HCT116 (cell line): ENCODE results near the gene CENPF. TPM values are rescaled to one million over a fixed set of nuclear protein-coding genes. Genes with fewer than 3 reads are reported as not detected.

Source experiments
- ATAC-seq: fragments of 200-7000 bp; cut with Tn5 transposase; 2 replicates; pipeline ENCODE4 v1.9.1; 2020; ENCODE audit warnings: mild to moderate bottlenecking, moderate library complexity
- BruUV-seq: library from RNA; stranded (reverse); fragments of 400-500 nt; replicated peaks from 2 replicates; lab custom pipeline; 2021; lab: Mats Ljungman, UMichigan
- CTCF ChIA-PET: fragments of 300-600 bp; sonication (Branson Sonifier 250); formaldehyde crosslinking; loops from one replicate; lab custom pipeline; 2021; ENCODE audit warnings: antibody characterized with exemption; lab: Charles Lee
- POLR2A ChIA-PET: fragments of 300-600, 350-600 bp; sonication (Branson Sonifier 250); formaldehyde crosslinking; loops from one replicate; lab custom pipeline; 2021; ENCODE audit warnings: antibody characterized with exemption; lab: Charles Lee
- RAD21 ChIA-PET, 2 experiments: fragments of 300-600 bp; sonication (Branson Sonifier 250); formaldehyde crosslinking; loops; one replicate each; lab custom pipeline; 2023; ENCODE audit warnings: low total read pairs in 2 of 2; ENCODE audit not compliant: uncharacterized antibody in 2 of 2, unreplicated experiment in 2 of 2, low non-redundant PET in 1 of 2; lab: Charles Lee
- DNase-seq: peaks from one replicate; pipeline ENCODE4 v3.0.0-alpha.2; 2010; ENCODE audit warnings: low read depth, low spot score
- H2AFZ ChIP-seq: fragments of 200-600 bp; shearing (Covaris generic), sonication (generic); 2 replicates; pipeline ENCODE4 v1.6.1; 2017; ENCODE audit warnings: low read depth, mixed run types, mixed read lengths, antibody characterized with exemption, low read length; ENCODE audit not compliant: poor library complexity, severe bottlenecking
- H3K27ac ChIP-seq: 2 replicates; pipeline ENCODE4 v1.5.1; 2012; ENCODE audit warnings: low read depth, low read length
- H3K27me3 ChIP-seq: fragments of 200-600 bp; sonication (generic); 2 replicates; pipeline ENCODE4 v1.6.1; 2016; ENCODE audit warnings: mixed run types, low read length, mixed read lengths; ENCODE audit not compliant: insufficient read depth
- H3K36me3 ChIP-seq, 2 experiments: fragments of 200-500 bp in 1 of 2; fragments of 200-600 bp in 1 of 2; sonication (Bioruptor generic) in 1 of 2; sonication (generic) in 1 of 2; 2 replicates each; pipeline versions ENCODE4 v1.5.1 to v1.6.1; 2014 to 2016; ENCODE audit warnings: low read length in 2 of 2, inconsistent platforms in 1 of 2, mixed read lengths in 1 of 2, mixed run types in 1 of 2; ENCODE audit not compliant: insufficient read depth in 2 of 2, control insufficient read depth in 1 of 2
- H3K4me1 ChIP-seq, 2 experiments: fragments of 200-600 bp in 1 of 2; sonication (generic) in 1 of 2; 2 replicates each; pipeline versions ENCODE4 v1.5.1 to v1.6.1; 2012 to 2017; ENCODE audit warnings: low read length in 2 of 2, inconsistent platforms in 1 of 2, mild to moderate bottlenecking in 1 of 2, mixed read lengths in 1 of 2, mixed run types in 1 of 2, moderate library complexity in 1 of 2; ENCODE audit not compliant: insufficient read depth in 2 of 2, control insufficient read depth in 1 of 2
- H3K4me2 ChIP-seq: fragments of 200-600 bp; sonication (generic); 2 replicates; pipeline ENCODE4 v1.6.1; 2017; ENCODE audit warnings: mixed run types, low read length, mixed read lengths
- H3K4me3 ChIP-seq, 2 experiments: fragments of 200-600 bp in 1 of 2; sonication (generic) in 1 of 2; replicated peaks in 1 of 2; 2 replicates each; pipeline ENCODE4 v1.5.1; 2011 to 2016; ENCODE audit warnings: low read length in 2 of 2, control low read depth in 1 of 2, low read depth in 1 of 2, mild to moderate bottlenecking in 1 of 2, mixed read lengths in 1 of 2, mixed run types in 1 of 2
- H3K79me2 ChIP-seq: fragments of 200-600 bp; sonication (generic); 2 replicates; pipeline ENCODE4 v1.6.1; 2017; ENCODE audit warnings: mild to moderate bottlenecking, mixed run types, low read length, moderate library complexity, mixed read lengths; ENCODE audit not compliant: insufficient read depth
- H3K9ac ChIP-seq: fragments of 200-600 bp; sonication (generic); 2 replicates; pipeline ENCODE4 v1.6.1; 2016; ENCODE audit warnings: low read length, mixed read lengths
- H3K9me2 ChIP-seq: fragments of 200-600 bp; sonication (generic), shearing (Covaris generic); 2 replicates; pipeline ENCODE4 v1.6.1; 2017; ENCODE audit warnings: mixed run types, mild to moderate bottlenecking, moderate library complexity; ENCODE audit not compliant: insufficient read depth
- H3K9me3 ChIP-seq, 2 experiments: fragments of 200-500 bp in 1 of 2; fragments of 200-600 bp in 1 of 2; sonication (Bioruptor generic) in 1 of 2; sonication (generic) in 1 of 2; 2 replicates each; pipeline ENCODE4 v1.6.1; 2014 to 2017; ENCODE audit warnings: low read length in 2 of 2, mixed read lengths in 2 of 2, inconsistent platforms in 1 of 2, low read depth in 1 of 2, mild to moderate bottlenecking in 1 of 2, mixed run types in 1 of 2, moderate library complexity in 1 of 2; ENCODE audit not compliant: control insufficient read depth in 1 of 2, insufficient read depth in 1 of 2
- H4K20me1 ChIP-seq: fragments of 200-600 bp; sonication (generic), shearing (Covaris generic); 2 replicates; pipeline ENCODE4 v1.6.1; 2017; ENCODE audit warnings: mixed run types, mild to moderate bottlenecking, moderate library complexity; ENCODE audit not compliant: insufficient read depth
- CEBPB ChIP-seq: IDR thresholded peaks from 2 replicates; pipeline ENCODE4 v1.6.1; 2012; ENCODE audit warnings: low read depth
- ELF1 ChIP-seq: IDR thresholded peaks from 2 replicates; pipeline ENCODE4 v1.6.1; 2012; ENCODE audit warnings: low read depth, borderline replicate concordance
- EZH2 ChIP-seq: fragments of 200-600 bp; sonication (generic); IDR thresholded peaks from 2 replicates; pipeline ENCODE4 v1.6.1; 2017; ENCODE audit warnings: antibody characterized with exemption, mixed run types
- EZH2phosphoT487 ChIP-seq: fragments of 200-600 bp; IDR thresholded peaks from 2 replicates; pipeline ENCODE4 v1.6.1; 2018; ENCODE audit warnings: antibody characterized with exemption, borderline replicate concordance
- FOSL1 ChIP-seq: IDR thresholded peaks from 2 replicates; pipeline ENCODE4 v1.6.1; 2012; ENCODE audit warnings: low read depth
- POLR2A ChIP-seq: IDR thresholded peaks from 2 replicates; pipeline ENCODE4 v1.7.0; 2011; ENCODE audit warnings: borderline replicate concordance; ENCODE audit not compliant: insufficient read depth, insufficient read length; ENCODE audit errors: extremely low read depth
- POLR2AphosphoS5 ChIP-seq: IDR thresholded peaks from 2 replicates; pipeline ENCODE4 v1.6.1; 2011; ENCODE audit warnings: mild to moderate bottlenecking, low read depth, low read length, moderate library complexity
- RAD21 ChIP-seq: IDR thresholded peaks from 2 replicates; pipeline ENCODE4 v1.6.1; 2012; ENCODE audit warnings: low read depth, mild to moderate bottlenecking
- SIN3A ChIP-seq: IDR thresholded peaks from 2 replicates; pipeline ENCODE4 v1.6.1; 2012; ENCODE audit warnings: low read depth
- SRF ChIP-seq: IDR thresholded peaks from 2 replicates; pipeline ENCODE4 v1.6.1; 2012; ENCODE audit warnings: low read depth
- TCF7L2 ChIP-seq: IDR thresholded peaks from 2 replicates; pipeline ENCODE4 v1.7.0; 2011; ENCODE audit warnings: borderline replicate concordance, inconsistent platforms; ENCODE audit not compliant: insufficient read depth, insufficient read length; ENCODE audit errors: extremely low read depth
- intact Hi-C: fragments of 100-400 bp; cut with micrococcal nuclease; formaldehyde crosslinking; loops from 2 replicates; pipeline ENCODE4 v1.10.0; 2022
- total RNA-seq: library from RNA; stranded (reverse); gene quantifications from one replicate; pipeline ENCODE4 v1.2.1, GENCODE V29; 2021; ENCODE audit not compliant: unreplicated experiment
- TF ChIP-seq, protein P1 (sequence below): IDR thresholded peaks from 2 replicates; pipeline ENCODE4 v1.6.1; 2012; ENCODE audit warnings: low read depth
- TF ChIP-seq, protein P2 (sequence below): IDR thresholded peaks from 2 replicates; pipeline ENCODE4 v1.6.1; 2012
- TF ChIP-seq, protein P3 (sequence below): IDR thresholded peaks from 2 replicates; pipeline ENCODE4 v1.6.1; 2011; ENCODE audit warnings: mild to moderate bottlenecking, low read length, moderate library complexity; ENCODE audit not compliant: insufficient replicate concordance; ENCODE audit errors: extremely low read depth

CENPF gene
- total RNA-seq, 1 experiment from 2014 or later: 120 TPM

DNA sequence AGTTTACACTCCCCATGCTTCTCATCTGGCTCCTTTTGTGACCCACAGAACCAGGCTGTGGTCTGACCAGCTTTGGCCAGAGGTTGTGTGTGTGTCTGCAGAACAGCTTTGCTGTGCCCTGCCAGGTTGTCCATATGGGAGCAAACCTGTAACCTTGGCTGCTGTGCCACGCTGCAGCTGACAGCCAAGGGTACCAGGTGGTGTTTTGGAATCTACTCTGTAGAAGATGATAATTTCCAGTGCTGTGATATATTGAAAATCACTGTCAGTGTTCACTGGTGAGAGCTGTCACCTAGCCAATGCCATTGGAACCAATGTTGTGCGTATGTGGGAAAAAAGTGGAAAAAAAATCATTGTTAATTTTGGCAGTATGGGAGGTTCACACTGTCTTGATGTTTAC lies 18.2 kb downstream of the CENPF start:
- no peak overlapping the region for H2AFZ ChIP-seq
- peaks cover 8 to 11% of the 10 kb centered on the region in 2 experiments; a peak in 2 of 4 replicates for H3K4me1 ChIP-seq
- CTCF ChIA-PET: interaction anchor here (3.0 kb wide), 1 partner anchor 289 kb away, joined by 9 read pairs; no protein-coding TSS in a partner anchor
- H3K9ac ChIP-seq: no peak overlapping the region
- peaks cover 40% of the 10 kb centered on the region for H3K79me2 ChIP-seq
- peaks cover 47 to 58% of the 10 kb centered on the region in 2 experiments for H3K36me3 ChIP-seq
- RAD21 ChIA-PET: no interaction called here
- H4K20me1 ChIP-seq: peaks cover 8% of the 10 kb centered on the region; the same call in 1 of the 2 replicates
- no peak overlapping the region for H3K4me2 ChIP-seq
- POLR2A ChIA-PET: no interaction called here
- ATAC-seq (no peak), DNase-seq (no peak)
- BruUV-seq: no TSS peak
- no peaks in the 10 kb centered on the region for H3K9me3 ChIP-seq
- TF ChIP-seq EZH2phosphoT487 (no peak), SIN3A (no peak), RAD21 (no peak), TCF7L2 (no peak), CEBPB (no peak), POLR2A (no peak), ELF1 (no peak), FOSL1 (no peak), POLR2AphosphoS5 (no peak), SRF (no peak), EZH2 (no peak)
- TF ChIP-seq, protein P1, sequence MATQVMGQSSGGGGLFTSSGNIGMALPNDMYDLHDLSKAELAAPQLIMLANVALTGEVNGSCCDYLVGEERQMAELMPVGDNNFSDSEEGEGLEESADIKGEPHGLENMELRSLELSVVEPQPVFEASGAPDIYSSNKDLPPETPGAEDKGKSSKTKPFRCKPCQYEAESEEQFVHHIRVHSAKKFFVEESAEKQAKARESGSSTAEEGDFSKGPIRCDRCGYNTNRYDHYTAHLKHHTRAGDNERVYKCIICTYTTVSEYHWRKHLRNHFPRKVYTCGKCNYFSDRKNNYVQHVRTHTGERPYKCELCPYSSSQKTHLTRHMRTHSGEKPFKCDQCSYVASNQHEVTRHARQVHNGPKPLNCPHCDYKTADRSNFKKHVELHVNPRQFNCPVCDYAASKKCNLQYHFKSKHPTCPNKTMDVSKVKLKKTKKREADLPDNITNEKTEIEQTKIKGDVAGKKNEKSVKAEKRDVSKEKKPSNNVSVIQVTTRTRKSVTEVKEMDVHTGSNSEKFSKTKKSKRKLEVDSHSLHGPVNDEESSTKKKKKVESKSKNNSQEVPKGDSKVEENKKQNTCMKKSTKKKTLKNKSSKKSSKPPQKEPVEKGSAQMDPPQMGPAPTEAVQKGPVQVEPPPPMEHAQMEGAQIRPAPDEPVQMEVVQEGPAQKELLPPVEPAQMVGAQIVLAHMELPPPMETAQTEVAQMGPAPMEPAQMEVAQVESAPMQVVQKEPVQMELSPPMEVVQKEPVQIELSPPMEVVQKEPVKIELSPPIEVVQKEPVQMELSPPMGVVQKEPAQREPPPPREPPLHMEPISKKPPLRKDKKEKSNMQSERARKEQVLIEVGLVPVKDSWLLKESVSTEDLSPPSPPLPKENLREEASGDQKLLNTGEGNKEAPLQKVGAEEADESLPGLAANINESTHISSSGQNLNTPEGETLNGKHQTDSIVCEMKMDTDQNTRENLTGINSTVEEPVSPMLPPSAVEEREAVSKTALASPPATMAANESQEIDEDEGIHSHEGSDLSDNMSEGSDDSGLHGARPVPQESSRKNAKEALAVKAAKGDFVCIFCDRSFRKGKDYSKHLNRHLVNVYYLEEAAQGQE: no peak
- TF ChIP-seq, protein P2, sequence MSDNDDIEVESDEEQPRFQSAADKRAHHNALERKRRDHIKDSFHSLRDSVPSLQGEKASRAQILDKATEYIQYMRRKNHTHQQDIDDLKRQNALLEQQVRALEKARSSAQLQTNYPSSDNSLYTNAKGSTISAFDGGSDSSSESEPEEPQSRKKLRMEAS: no peak
- TF ChIP-seq, protein P3, sequence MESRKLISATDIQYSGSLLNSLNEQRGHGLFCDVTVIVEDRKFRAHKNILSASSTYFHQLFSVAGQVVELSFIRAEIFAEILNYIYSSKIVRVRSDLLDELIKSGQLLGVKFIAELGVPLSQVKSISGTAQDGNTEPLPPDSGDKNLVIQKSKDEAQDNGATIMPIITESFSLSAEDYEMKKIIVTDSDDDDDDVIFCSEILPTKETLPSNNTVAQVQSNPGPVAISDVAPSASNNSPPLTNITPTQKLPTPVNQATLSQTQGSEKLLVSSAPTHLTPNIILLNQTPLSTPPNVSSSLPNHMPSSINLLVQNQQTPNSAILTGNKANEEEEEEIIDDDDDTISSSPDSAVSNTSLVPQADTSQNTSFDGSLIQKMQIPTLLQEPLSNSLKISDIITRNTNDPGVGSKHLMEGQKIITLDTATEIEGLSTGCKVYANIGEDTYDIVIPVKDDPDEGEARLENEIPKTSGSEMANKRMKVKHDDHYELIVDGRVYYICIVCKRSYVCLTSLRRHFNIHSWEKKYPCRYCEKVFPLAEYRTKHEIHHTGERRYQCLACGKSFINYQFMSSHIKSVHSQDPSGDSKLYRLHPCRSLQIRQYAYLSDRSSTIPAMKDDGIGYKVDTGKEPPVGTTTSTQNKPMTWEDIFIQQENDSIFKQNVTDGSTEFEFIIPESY: no peak
- H3K27ac ChIP-seq: no peak overlapping the region
- no peaks in the 10 kb centered on the region for H3K9me2 ChIP-seq
- H3K4me3 ChIP-seq: no peak overlapping the region
- no peaks in the 10 kb centered on the region for H3K27me3 ChIP-seq
- intact Hi-C loops: no loop called here
